Panc1 (cell line): ENCODE data around the gene PRKAG2.

Experiments
- POLR2AphosphoS5 ChIP-seq: IDR thresholded peaks from 2 replicates; pipeline ENCODE4 v1.6.1; 2012; ENCODE audit warnings: mild to moderate bottlenecking, low read depth, low read length, moderate library complexity
- TF ChIP-seq, protein P1 (sequence below): fragments of 450-650 bp; IDR thresholded peaks from 2 replicates; pipeline ENCODE4 v1.5.1; 2017; ENCODE audit warnings: mild to moderate bottlenecking
- TF ChIP-seq, protein P2 (sequence below), 2 experiments: IDR thresholded peaks; 2 replicates each; pipeline ENCODE4 v1.6.1; 2011 to 2012; ENCODE audit warnings: low read depth in 2 of 2, control low read depth in 1 of 2, low read length in 1 of 2, mild to moderate bottlenecking in 1 of 2, moderate library complexity in 1 of 2; ENCODE audit not compliant: insufficient read depth in 1 of 2

DNA sequence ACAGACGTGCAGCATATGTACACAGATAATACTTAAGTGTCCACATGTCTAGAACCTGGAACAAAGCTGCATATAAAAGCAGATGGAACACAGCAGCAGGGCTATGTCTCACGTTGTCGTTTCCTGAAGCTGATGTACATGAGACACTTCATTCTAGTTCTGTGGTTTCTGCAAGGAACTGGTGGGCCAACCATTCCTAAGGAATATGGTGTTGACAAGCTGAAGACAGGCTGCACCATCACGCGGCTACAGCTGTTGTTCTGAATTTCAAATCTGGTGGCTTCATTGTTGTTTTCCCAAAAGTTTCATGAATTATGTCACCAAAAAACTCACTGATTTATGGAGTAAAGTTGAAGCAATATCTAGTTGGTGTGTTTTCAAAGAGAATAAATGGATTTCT is 33.7 kb downstream of the PRKAG2 start:
- TF ChIP-seq, protein P1, sequence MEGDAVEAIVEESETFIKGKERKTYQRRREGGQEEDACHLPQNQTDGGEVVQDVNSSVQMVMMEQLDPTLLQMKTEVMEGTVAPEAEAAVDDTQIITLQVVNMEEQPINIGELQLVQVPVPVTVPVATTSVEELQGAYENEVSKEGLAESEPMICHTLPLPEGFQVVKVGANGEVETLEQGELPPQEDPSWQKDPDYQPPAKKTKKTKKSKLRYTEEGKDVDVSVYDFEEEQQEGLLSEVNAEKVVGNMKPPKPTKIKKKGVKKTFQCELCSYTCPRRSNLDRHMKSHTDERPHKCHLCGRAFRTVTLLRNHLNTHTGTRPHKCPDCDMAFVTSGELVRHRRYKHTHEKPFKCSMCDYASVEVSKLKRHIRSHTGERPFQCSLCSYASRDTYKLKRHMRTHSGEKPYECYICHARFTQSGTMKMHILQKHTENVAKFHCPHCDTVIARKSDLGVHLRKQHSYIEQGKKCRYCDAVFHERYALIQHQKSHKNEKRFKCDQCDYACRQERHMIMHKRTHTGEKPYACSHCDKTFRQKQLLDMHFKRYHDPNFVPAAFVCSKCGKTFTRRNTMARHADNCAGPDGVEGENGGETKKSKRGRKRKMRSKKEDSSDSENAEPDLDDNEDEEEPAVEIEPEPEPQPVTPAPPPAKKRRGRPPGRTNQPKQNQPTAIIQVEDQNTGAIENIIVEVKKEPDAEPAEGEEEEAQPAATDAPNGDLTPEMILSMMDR: no peak
- no peak for TF ChIP-seq POLR2AphosphoS5
- TF ChIP-seq, protein P2, sequence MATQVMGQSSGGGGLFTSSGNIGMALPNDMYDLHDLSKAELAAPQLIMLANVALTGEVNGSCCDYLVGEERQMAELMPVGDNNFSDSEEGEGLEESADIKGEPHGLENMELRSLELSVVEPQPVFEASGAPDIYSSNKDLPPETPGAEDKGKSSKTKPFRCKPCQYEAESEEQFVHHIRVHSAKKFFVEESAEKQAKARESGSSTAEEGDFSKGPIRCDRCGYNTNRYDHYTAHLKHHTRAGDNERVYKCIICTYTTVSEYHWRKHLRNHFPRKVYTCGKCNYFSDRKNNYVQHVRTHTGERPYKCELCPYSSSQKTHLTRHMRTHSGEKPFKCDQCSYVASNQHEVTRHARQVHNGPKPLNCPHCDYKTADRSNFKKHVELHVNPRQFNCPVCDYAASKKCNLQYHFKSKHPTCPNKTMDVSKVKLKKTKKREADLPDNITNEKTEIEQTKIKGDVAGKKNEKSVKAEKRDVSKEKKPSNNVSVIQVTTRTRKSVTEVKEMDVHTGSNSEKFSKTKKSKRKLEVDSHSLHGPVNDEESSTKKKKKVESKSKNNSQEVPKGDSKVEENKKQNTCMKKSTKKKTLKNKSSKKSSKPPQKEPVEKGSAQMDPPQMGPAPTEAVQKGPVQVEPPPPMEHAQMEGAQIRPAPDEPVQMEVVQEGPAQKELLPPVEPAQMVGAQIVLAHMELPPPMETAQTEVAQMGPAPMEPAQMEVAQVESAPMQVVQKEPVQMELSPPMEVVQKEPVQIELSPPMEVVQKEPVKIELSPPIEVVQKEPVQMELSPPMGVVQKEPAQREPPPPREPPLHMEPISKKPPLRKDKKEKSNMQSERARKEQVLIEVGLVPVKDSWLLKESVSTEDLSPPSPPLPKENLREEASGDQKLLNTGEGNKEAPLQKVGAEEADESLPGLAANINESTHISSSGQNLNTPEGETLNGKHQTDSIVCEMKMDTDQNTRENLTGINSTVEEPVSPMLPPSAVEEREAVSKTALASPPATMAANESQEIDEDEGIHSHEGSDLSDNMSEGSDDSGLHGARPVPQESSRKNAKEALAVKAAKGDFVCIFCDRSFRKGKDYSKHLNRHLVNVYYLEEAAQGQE (IDR thresholded peaks at IDR 0.05; ENCODE audit: insufficient read depth in 1 of 2, low read depth in 2 of 2, low read length in 1 of 2): no peak
